Heart left ventricle (tissue), 13 donors: ENCODE data around the gene NAA80.

Experiments used
- CTCF ChIP-seq, 12 donors: fragments of 200-600 bp; sonication (generic) in 4 of 12; IDR thresholded peaks; one replicate each; pipeline versions ENCODE4 v1.5.0 to v1.8.0; 2018 to 2022; ENCODE audit warnings: antibody characterized with exemption in 12 of 12, mild to moderate bottlenecking in 5 of 12
- POLR2A ChIP-seq, 2 donors: fragments of 450-650 bp; IDR thresholded peaks; one replicate each; pipeline ENCODE4 v1.6.1; 2017; ENCODE audit warnings: antibody characterized with exemption in 2 of 2, mild to moderate bottlenecking in 2 of 2, moderate library complexity in 2 of 2
- donor health status: ischemic (EF 13 %, LVEDD 7.1; RV severe dilation, severe dysfunction).
- donor health status: DM: no; HTN: yes; CAD: no.
- donor health status: DM: no; HTN: no; CAD: no.
- donor health status: ischemic (EF 25% LVEDD 6.9; RV normal size, moderate dysfunction).
- donor health status: ischemic (EF 25% LVEDD 5.7; RV mildly dilated, moderate dysfunction).
- donor health status: ischemic (EF 35%, LVEDD 5.7; RV mildly dilated, moderate dysfunction).
- donor health status: nonischemic (EF 11% LVEDD 7.7; RV severe dilation, severe dysfunction).
- donor health status: DM: yes; HTN: yes; CAD: no.
- donor health status: PGD.
- donor health status: ischemic (EF 29% LVEDD 5.4; RV normal size, mild dysfunction).
- donor health status: nonischemic (EF 23%, LVEDD 6.1; RV moderate dilation, normal function).

- TF ChIP-seq CTCF (IDR thresholded peaks at IDR 0.05) (no peak), POLR2A (IDR thresholded peaks at IDR 0.05) (no peak)
Observed at GRCh38 chr3:50289130-50289529, 10.1 kb downstream of the NAA80 start.
